Hepatocyte (in vitro differentiated cells): Measurements from ENCODE around the gene MORC2.

Experiments
- CTCF ChIP-seq: fragments of 200-600 bp; sonication (generic); IDR thresholded peaks from 2 replicates; pipeline ENCODE4 v1.5.1; 2016; ENCODE audit warnings: antibody characterized with exemption, mild to moderate bottlenecking; ENCODE audit not compliant: poor library complexity
- EZH2 ChIP-seq: fragments of 200-600 bp; sonication (generic); IDR thresholded peaks from 2 replicates; pipeline ENCODE4 v1.6.1; 2016; ENCODE audit warnings: antibody characterized with exemption, mild to moderate bottlenecking, borderline replicate concordance

GRCh38 chr22:31001124-31001770, 32.7 kb upstream of the MORC2 start:
- TF ChIP-seq EZH2 (no peak), CTCF (no peak)
